Endothelial cell of umbilical vein (primary cell): ENCODE data around the gene ITGA2B. TPM values are rescaled to one million over a fixed set of nuclear protein-coding genes. Genes with fewer than 3 reads are reported as not detected.

ENCODE experiments used
- BruUV-seq: library from RNA; stranded (reverse); fragments of 400-500 nt; replicated peaks from 2 replicates; lab custom pipeline; 2021; lab: Mats Ljungman, UMichigan
- CTCF ChIA-PET: fragments of 300-600, 350-600 bp; sonication (Branson Sonifier 250); formaldehyde crosslinking; loops from one replicate; lab custom pipeline; 2021; ENCODE audit warnings: antibody characterized with exemption, inconsistent platforms; lab: Charles Lee
- POLR2A ChIA-PET: fragments of 300-600, 350-600 bp; sonication (Branson Sonifier 250); formaldehyde crosslinking; loops from one replicate; lab custom pipeline; 2021; ENCODE audit warnings: antibody characterized with exemption, inconsistent platforms; lab: Charles Lee
- DNase-seq: peaks from one replicate; pipeline ENCODE4 v3.0.0-alpha.2; 2011; ENCODE audit warnings: low read depth, low spot score
- FAIRE-seq: peaks from 2 replicates; lab custom pipeline; 2011; peaks lifted over from hg19 to GRCh38; lab: Jason Lieb, UNC
- H2AFZ ChIP-seq: 2 replicates; pipeline ENCODE4 v1.6.0; 2012; ENCODE audit warnings: low read depth, low read length, control low read depth, inconsistent platforms
- H3K27ac ChIP-seq: 2 replicates; pipeline ENCODE4 v1.5.1; 2011; ENCODE audit warnings: low read depth, mild to moderate bottlenecking, control low read depth, low read length, moderate library complexity; ENCODE audit not compliant: insufficient read depth
- H3K27me3 ChIP-seq, 2 experiments: 2 replicates each; pipeline versions ENCODE4 v1.6.0 to v1.6.1; 2011; ENCODE audit warnings: low read length in 2 of 2, mixed read lengths in 1 of 2; ENCODE audit not compliant: control insufficient read depth in 2 of 2, insufficient read depth in 2 of 2
- H3K36me3 ChIP-seq, 2 experiments: 2 replicates in 1 of 2; 3 replicates in 1 of 2; pipeline ENCODE4 v1.5.1; 2011; ENCODE audit warnings: low read length in 2 of 2, mild to moderate bottlenecking in 1 of 2, moderate library complexity in 1 of 2; ENCODE audit not compliant: control insufficient read depth in 2 of 2, insufficient read depth in 2 of 2; ENCODE audit errors: extremely low read depth in 1 of 2
- H3K4me1 ChIP-seq: 3 replicates; pipeline ENCODE4 v1.5.1; 2011; ENCODE audit warnings: mild to moderate bottlenecking, low read length; ENCODE audit not compliant: control insufficient read depth, insufficient read depth; ENCODE audit errors: extremely low read depth
- H3K4me2 ChIP-seq: 2 replicates; pipeline ENCODE4 v1.6.1; 2011; ENCODE audit warnings: low read length, control low read depth, mixed read lengths; ENCODE audit not compliant: insufficient read depth
- H3K4me3 ChIP-seq, 3 experiments: fragments of 200-600 bp in 1 of 3; sonication (generic), shearing (Covaris generic) in 1 of 3; replicated peaks in 1 of 3; 2 replicates each; pipeline ENCODE4 v1.5.1; 2011 to 2016; ENCODE audit warnings: control low read depth in 3 of 3, low read length in 3 of 3, mild to moderate bottlenecking in 2 of 3, inconsistent platforms in 1 of 3, low read depth in 1 of 3, moderate library complexity in 1 of 3; ENCODE audit not compliant: insufficient read depth in 1 of 3
- H3K79me2 ChIP-seq: 2 replicates; pipeline ENCODE4 v1.6.0; 2012; ENCODE audit warnings: low read length, inconsistent platforms; ENCODE audit not compliant: control insufficient read depth, insufficient read depth
- H3K9ac ChIP-seq: replicated peaks from 2 replicates; pipeline ENCODE3; 2011; ENCODE audit warnings: low read length, control low read depth; ENCODE audit not compliant: insufficient read depth; ENCODE audit errors: extremely low read depth
- H3K9me1 ChIP-seq: replicated peaks from 3 replicates; pipeline ENCODE4 v1.6.0; 2011; ENCODE audit warnings: mild to moderate bottlenecking, low read length; ENCODE audit not compliant: control insufficient read depth, insufficient read depth; ENCODE audit errors: extremely low read depth
- H3K9me3 ChIP-seq: replicated peaks from 2 replicates; pipeline ENCODE4 v1.5.1; 2012; ENCODE audit warnings: low read length, inconsistent platforms; ENCODE audit not compliant: control insufficient read depth, insufficient read depth
- H4K20me1 ChIP-seq: replicated peaks from 2 replicates; pipeline ENCODE3; 2011; ENCODE audit warnings: mild to moderate bottlenecking, low read length; ENCODE audit not compliant: control insufficient read depth, insufficient read depth; ENCODE audit errors: extremely low read depth
- CTCF ChIP-seq, 2 donors: IDR thresholded peaks; 1 replicate in 1 of 2; 2 replicates in 1 of 2; pipeline ENCODE4 v1.5.1; 2011; ENCODE audit warnings: low read length in 2 of 2, mild to moderate bottlenecking in 2 of 2, moderate library complexity in 2 of 2, control low read depth in 1 of 2, inconsistent platforms in 1 of 2, low read depth in 1 of 2; ENCODE audit not compliant: insufficient read depth in 1 of 2; ENCODE audit errors: extremely low read depth in 1 of 2
- EZH2 ChIP-seq: IDR thresholded peaks from 2 replicates; pipeline ENCODE4 v1.6.1; 2012; ENCODE audit warnings: borderline replicate concordance, low read depth, mild to moderate bottlenecking, moderate library complexity, low read length, inconsistent platforms; ENCODE audit not compliant: severe bottlenecking
- FOS ChIP-seq: IDR thresholded peaks from 2 replicates; pipeline ENCODE4 v1.6.1; 2011; ENCODE audit warnings: mild to moderate bottlenecking, low read length, moderate library complexity, borderline replicate concordance; ENCODE audit not compliant: insufficient read depth
- GATA2 ChIP-seq: IDR thresholded peaks from 2 replicates; pipeline ENCODE4 v1.7.0; 2011; ENCODE audit warnings: low read depth, mild to moderate bottlenecking, moderate library complexity, mixed read lengths, low read length; ENCODE audit not compliant: insufficient read length, insufficient read depth
- JUN ChIP-seq: IDR thresholded peaks from 2 replicates; pipeline ENCODE4 v1.6.1; 2011; ENCODE audit warnings: borderline replicate concordance, low read depth; ENCODE audit not compliant: insufficient read length, insufficient read depth
- MAX ChIP-seq: IDR thresholded peaks from 2 replicates; pipeline ENCODE4 v1.6.1; 2011; ENCODE audit not compliant: insufficient read depth, insufficient read length
- MYC ChIP-seq: IDR thresholded peaks from one replicate; pipeline ENCODE4 v1.6.1; 2011; ENCODE audit warnings: mild to moderate bottlenecking, low read depth, low read length
- POLR2A ChIP-seq: IDR thresholded peaks from 2 replicates; pipeline ENCODE4 v1.6.1; 2012; ENCODE audit warnings: low read depth, mild to moderate bottlenecking, control low read depth, low read length
- POLR2AphosphoS5 ChIP-seq: IDR thresholded peaks from 2 replicates; pipeline ENCODE4 v1.6.1; 2012; ENCODE audit warnings: low read depth, mild to moderate bottlenecking, control low read depth, low read length, moderate library complexity; ENCODE audit not compliant: insufficient read depth
- dilution Hi-C: fragments of 300-500 bp; cut with MboI; formaldehyde crosslinking; loops from one replicate; pipeline ENCODE4 v1.15.0; 2019; ENCODE audit warnings: low sequenced_read_pairs; ENCODE audit not compliant: extremely low pct_ligation_motif_present
- intact Hi-C: fragments of 100-400 bp; cut with micrococcal nuclease; formaldehyde crosslinking; loops from one replicate; pipeline ENCODE4 v1.10.0; 2022
- polyA plus RNA-seq, 4 experiments: library from polyadenylated mRNA; depleted of rRNA in 3 of 4; stranded (reverse) in 3 of 4; unstranded in 1 of 4; fragments of >200 nt; gene quantifications; 2 replicates each; pipeline versions ENCODE4 v1.2.1 to v1.2.3, GENCODE V29; 2011 to 2012; ENCODE audit warnings: missing spikeins in 1 of 4
- total RNA-seq: library from RNA; stranded (reverse); gene quantifications from 2 replicates; pipeline ENCODE4 v1.2.3, GENCODE V29; 2021

Gene ITGA2B
- total and polyA plus RNA-seq, 2 donors (not counting 3 experiments of a cell fraction or from before 2014, with no cell fraction given), result 0.26 to 0.82 TPM

- H2AFZ ChIP-seq, result no peak overlapping the region
- CTCF ChIA-PET, result interaction anchor here (1.0 to 2.8 kb wide), 4 partner anchors 15 to 162 kb away, joined by 3 to 15 read pairs (median 4); partner anchors contain the start of gene GRN
Measured at GRCh38 chr17:44360826-44361225, 28.6 kb downstream of the ITGA2B start.

More at GRCh38 chr17:44360826-44361225, 28.6 kb downstream of the ITGA2B start:
- Histone ChIP-seq H3K9me3 (no peaks in the 10 kb centered on the region), H3K4me2 (no peak overlapping the region), H3K4me3 (no peak overlapping the region), H3K9ac (no peak overlapping the region), H3K27me3 (peaks cover 0 to 5% of the 10 kb centered on the region in 2 experiments), H3K79me2 (no peaks in the 10 kb centered on the region), H3K27ac (no peak overlapping the region), H3K4me1 (peaks cover 5% of the 10 kb centered on the region), H4K20me1 (no peaks in the 10 kb centered on the region), H3K9me1 (no peaks in the 10 kb centered on the region), H3K36me3 (no peaks in the 10 kb centered on the region)
- dilution Hi-C loops (no loop called here), intact Hi-C loops (no loop called here)
- POLR2A ChIA-PET, result no interaction called here
- FAIRE-seq (no peak), DNase-seq (no peak)
- no TSS peak for BruUV-seq
- TF ChIP-seq FOS, result no peak
- TF ChIP-seq GATA2, result no peak
- no peak for TF ChIP-seq MYC
- TF ChIP-seq POLR2AphosphoS5, result no peak
- TF ChIP-seq EZH2, result no peak
- no peak for TF ChIP-seq CTCF (IDR thresholded peaks at IDR 0.05; ENCODE audit: extremely low read depth in 1 of 2, insufficient read depth in 1 of 2, low read depth in 1 of 2, low read length in 2 of 2)
- no peak for TF ChIP-seq POLR2A
- TF ChIP-seq MAX, result no peak
- no peak for TF ChIP-seq JUN
